NT2/D1 (cell line): ENCODE data around the gene KMT2E.

Source experiments
- SUZ12 ChIP-seq: IDR thresholded peaks from 2 replicates; pipeline ENCODE4 v1.6.1; 2011; ENCODE audit not compliant: insufficient read length, insufficient read depth; ENCODE audit errors: extremely low read depth
- ZNF274 ChIP-seq: IDR thresholded peaks from 2 replicates; pipeline ENCODE4 v1.6.1; 2011; ENCODE audit warnings: mild to moderate bottlenecking, low read depth, low read length

DNA sequence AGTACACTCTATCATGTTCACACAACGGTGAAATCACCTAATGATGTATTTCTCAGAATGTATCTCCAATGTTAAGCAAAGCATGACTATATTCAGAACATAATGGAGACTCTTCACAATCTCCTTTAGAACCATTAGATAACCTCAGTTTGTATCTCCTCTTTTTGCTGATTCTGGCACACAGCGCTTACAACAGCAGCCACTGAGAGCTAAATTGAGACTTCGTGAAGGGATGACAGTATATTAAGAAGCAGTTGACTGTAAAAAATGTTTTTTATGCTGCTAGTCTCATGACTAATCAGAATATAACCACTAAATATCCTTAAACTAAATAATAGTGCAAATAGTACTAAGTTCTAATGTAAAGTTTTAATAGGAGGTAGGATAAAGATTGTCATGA lies 46.9 kb downstream of the KMT2E start:
- TF ChIP-seq SUZ12 = no peak
- TF ChIP-seq ZNF274 = no peak
